Caco-2 (cell line): ENCODE results near the gene TYMP. TPM values are rescaled to one million over a fixed set of nuclear protein-coding genes. Genes with fewer than 3 reads are reported as not detected.

Experiments used
- BruUV-seq: library from RNA; stranded (reverse); fragments of 400-500 nt; replicated peaks from 2 replicates; lab custom pipeline; 2021; lab: Mats Ljungman, UMichigan
- CTCF ChIA-PET: fragments of 300-600 bp; sonication (Branson Sonifier 250); formaldehyde crosslinking; loops from one replicate; lab custom pipeline; 2022; ENCODE audit warnings: antibody characterized with exemption; lab: Charles Lee
- POLR2A ChIA-PET: fragments of 300-600 bp; sonication (Branson Sonifier 250); formaldehyde crosslinking; loops from one replicate; lab custom pipeline; 2022; ENCODE audit warnings: antibody characterized with exemption; lab: Charles Lee
- DNase-seq, 2 experiments: peaks; one replicate each; pipeline versions ENCODE4 v3.0.0 to v3.0.0-alpha.2; 2020 to 2022
- H3K27me3 ChIP-seq: replicated peaks from 2 replicates; pipeline ENCODE4 v1.6.0; 2011; ENCODE audit warnings: low read length; ENCODE audit not compliant: control insufficient read depth, insufficient read depth
- H3K36me3 ChIP-seq: 2 replicates; pipeline ENCODE4 v1.5.1; 2011; ENCODE audit warnings: low read length; ENCODE audit not compliant: control insufficient read depth, insufficient read depth
- H3K4me1 ChIP-seq: fragments of 250-450 bp; sonication (Bioruptor Pico); 2 replicates; pipeline ENCODE4 v1.5.1; 2020; ENCODE audit warnings: mild to moderate bottlenecking
- H3K4me3 ChIP-seq: 2 replicates; pipeline ENCODE4 v1.5.1; 2011; ENCODE audit warnings: low read depth, mild to moderate bottlenecking, control low read depth, low read length
- H3K9me3 ChIP-seq: fragments of 250-450 bp; sonication (Bioruptor Pico); 2 replicates; pipeline ENCODE4 v1.5.1; 2020; ENCODE audit warnings: mild to moderate bottlenecking, moderate library complexity
- H3K27ac Mint-ChIP-seq: one replicate; pipeline ENCODE4 v1.8.0; 2022; ENCODE audit warnings: mixed read lengths; ENCODE audit not compliant: unreplicated experiment
- H3K27me3 Mint-ChIP-seq: one replicate; pipeline ENCODE4 v1.8.0; 2022; ENCODE audit warnings: mixed read lengths; ENCODE audit not compliant: insufficient read depth, unreplicated experiment
- H3K36me3 Mint-ChIP-seq: one replicate; pipeline ENCODE4 v1.8.0; 2022; ENCODE audit warnings: mild to moderate bottlenecking, mixed read lengths; ENCODE audit not compliant: insufficient read depth, unreplicated experiment
- H3K4me1 Mint-ChIP-seq: one replicate; pipeline ENCODE4 v1.8.0; 2022; ENCODE audit warnings: low read depth, mixed read lengths; ENCODE audit not compliant: unreplicated experiment
- H3K4me3 Mint-ChIP-seq: one replicate; pipeline ENCODE4 v1.8.0; 2022; ENCODE audit warnings: mild to moderate bottlenecking, moderate library complexity, mixed read lengths; ENCODE audit not compliant: unreplicated experiment
- H3K9me3 Mint-ChIP-seq: one replicate; pipeline ENCODE4 v1.8.0; 2022; ENCODE audit warnings: mixed read lengths; ENCODE audit not compliant: unreplicated experiment
- intact Hi-C: fragments of 100-400 bp; cut with micrococcal nuclease; formaldehyde crosslinking; loops from one replicate; pipeline ENCODE4 v1.10.0; 2022; ENCODE audit not compliant: unreplicated experiment
- total RNA-seq: library from RNA; stranded (reverse); gene quantifications from 2 replicates; pipeline ENCODE4 v1.2.3, GENCODE V29; 2022
- TF ChIP-seq, protein P1 (sequence below), 2 experiments: fragments of 200-600 bp in 1 of 2; IDR thresholded peaks; 1 replicate in 1 of 2; 2 replicates in 1 of 2; pipeline versions ENCODE4 v1.5.1 to v1.8.0; 2011 to 2022; ENCODE audit warnings: antibody characterized with exemption in 1 of 2, control low read depth in 1 of 2, inconsistent platforms in 1 of 2, low read depth in 1 of 2, low read length in 1 of 2, mild to moderate bottlenecking in 1 of 2, moderate library complexity in 1 of 2; ENCODE audit not compliant: insufficient read depth in 1 of 2, severe bottlenecking in 1 of 2, unreplicated experiment in 1 of 2

The TYMP gene
- total RNA-seq, 1 experiment from 2014 or later: 3.9 TPM

DNA sequence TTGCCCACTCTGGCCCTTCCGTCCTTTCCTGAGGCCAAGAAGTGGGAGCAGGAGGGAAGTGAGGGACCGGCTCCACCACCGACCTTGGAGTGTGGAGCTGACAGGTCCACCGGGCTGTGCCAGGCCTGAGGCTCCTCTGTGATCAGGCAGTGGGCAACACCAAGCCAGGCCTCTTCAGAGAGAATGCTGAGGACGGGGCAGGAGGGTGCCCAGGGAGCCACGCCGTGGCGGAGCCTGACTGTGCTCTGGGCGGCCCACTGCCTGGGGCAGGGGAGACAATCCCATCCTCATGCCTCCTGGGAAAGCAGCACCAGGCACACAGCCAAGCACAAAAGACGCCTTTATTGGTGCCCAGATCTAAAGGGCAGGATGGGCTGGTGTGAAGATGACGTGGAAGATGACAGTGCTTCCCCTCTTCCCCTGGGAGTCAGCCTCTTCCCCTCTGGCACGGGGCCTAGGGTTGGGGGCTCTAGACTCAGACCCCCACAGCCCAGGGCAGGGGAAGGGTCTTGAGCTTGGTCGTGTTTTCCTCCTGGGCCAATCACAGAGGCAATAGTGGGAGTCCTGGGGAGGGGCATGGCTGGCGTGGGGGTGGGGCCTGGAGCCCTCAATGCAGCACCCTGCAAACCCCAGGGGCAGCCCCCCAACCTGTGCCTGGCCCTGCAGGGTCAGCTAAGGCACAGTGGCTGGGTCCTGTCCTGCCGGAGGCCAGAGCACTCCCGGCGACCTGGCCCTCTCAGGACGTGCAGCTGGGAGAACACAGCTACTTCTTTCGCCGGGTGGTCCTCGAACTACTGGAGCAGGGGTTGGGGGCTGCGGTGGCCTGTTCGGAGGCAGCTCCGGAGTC is 27.0 kb downstream of the TYMP start:
- no peaks in the 10 kb centered on the region for H3K27me3 ChIP-seq
- H3K4me3 ChIP-seq: no peak overlapping the region
- peaks cover 3% of the 10 kb centered on the region for H3K4me1 Mint-ChIP-seq
- intact Hi-C loops: loop anchor here (10.0 kb wide), 1 partner anchor 108 kb away; no protein-coding TSS in a partner anchor
- H3K36me3 ChIP-seq: no peaks in the 10 kb centered on the region; the same call in 1 of the 2 replicates
- H3K27ac Mint-ChIP-seq: no peak overlapping the region
- no peaks in the 10 kb centered on the region for H3K9me3 ChIP-seq
- no peaks in the 10 kb centered on the region for H3K27me3 Mint-ChIP-seq
- H3K4me3 Mint-ChIP-seq: no peak overlapping the region
- TF ChIP-seq, protein P1, sequence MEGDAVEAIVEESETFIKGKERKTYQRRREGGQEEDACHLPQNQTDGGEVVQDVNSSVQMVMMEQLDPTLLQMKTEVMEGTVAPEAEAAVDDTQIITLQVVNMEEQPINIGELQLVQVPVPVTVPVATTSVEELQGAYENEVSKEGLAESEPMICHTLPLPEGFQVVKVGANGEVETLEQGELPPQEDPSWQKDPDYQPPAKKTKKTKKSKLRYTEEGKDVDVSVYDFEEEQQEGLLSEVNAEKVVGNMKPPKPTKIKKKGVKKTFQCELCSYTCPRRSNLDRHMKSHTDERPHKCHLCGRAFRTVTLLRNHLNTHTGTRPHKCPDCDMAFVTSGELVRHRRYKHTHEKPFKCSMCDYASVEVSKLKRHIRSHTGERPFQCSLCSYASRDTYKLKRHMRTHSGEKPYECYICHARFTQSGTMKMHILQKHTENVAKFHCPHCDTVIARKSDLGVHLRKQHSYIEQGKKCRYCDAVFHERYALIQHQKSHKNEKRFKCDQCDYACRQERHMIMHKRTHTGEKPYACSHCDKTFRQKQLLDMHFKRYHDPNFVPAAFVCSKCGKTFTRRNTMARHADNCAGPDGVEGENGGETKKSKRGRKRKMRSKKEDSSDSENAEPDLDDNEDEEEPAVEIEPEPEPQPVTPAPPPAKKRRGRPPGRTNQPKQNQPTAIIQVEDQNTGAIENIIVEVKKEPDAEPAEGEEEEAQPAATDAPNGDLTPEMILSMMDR (IDR thresholded peaks at IDR 0.05; ENCODE audit: insufficient read depth in 1 of 2, low read depth in 1 of 2, low read length in 1 of 2, severe bottlenecking in 1 of 2, unreplicated experiment in 1 of 2): no peak
- TSS peak; percentile 29 for BruUV-seq
- ChIA-PET POLR2A (no interaction called here), CTCF (no interaction called here)
- peaks cover 2% of the 10 kb centered on the region for H3K36me3 Mint-ChIP-seq
- DNase-seq: no peak
- no peaks in the 10 kb centered on the region for H3K9me3 Mint-ChIP-seq
- peaks cover 2% of the 10 kb centered on the region; the same call in 1 of the 2 replicates for H3K4me1 ChIP-seq

DNA sequence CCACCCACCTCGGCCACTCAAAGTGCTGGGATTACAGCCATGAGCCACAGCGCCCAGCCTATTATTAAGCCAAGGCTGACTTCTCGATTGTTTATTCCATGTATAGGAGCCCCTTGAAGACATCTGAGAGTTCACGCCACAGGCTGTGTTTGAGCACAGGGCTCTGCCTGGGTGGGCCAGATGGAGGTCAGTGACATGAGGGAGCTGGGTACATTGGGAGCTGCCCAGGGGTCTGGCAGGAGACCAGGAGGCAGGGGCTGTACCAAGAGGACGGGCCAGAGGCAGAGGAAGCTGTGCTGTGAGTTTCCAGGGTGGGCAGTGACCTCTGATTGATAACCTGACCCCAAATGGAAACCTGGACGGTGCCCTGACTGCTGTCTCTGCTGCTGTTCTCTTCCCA is 27.7 kb downstream of the TYMP start:
- no peak overlapping the region for H3K4me3 ChIP-seq
- TF ChIP-seq, protein P1 (IDR thresholded peaks at IDR 0.05; ENCODE audit: insufficient read depth in 1 of 2, low read depth in 1 of 2, low read length in 1 of 2, severe bottlenecking in 1 of 2, unreplicated experiment in 1 of 2): no peak
- ChIA-PET CTCF (no interaction called here), POLR2A (no interaction called here)
- H3K9me3 ChIP-seq: no peaks in the 10 kb centered on the region
- peaks cover 6% of the 10 kb centered on the region; the same call in 1 of the 2 replicates for H3K4me1 ChIP-seq
- H3K27me3 Mint-ChIP-seq: no peaks in the 10 kb centered on the region
- H3K27ac Mint-ChIP-seq: no peak overlapping the region
- no peak overlapping the region for H3K4me3 Mint-ChIP-seq
- BruUV-seq: no TSS peak
- H3K4me1 Mint-ChIP-seq: peaks cover 7% of the 10 kb centered on the region
- intact Hi-C loops: loop anchor here (10.0 kb wide), 1 partner anchor 107 kb away; no protein-coding TSS in a partner anchor
- H3K27me3 ChIP-seq: no peaks in the 10 kb centered on the region
- peaks cover 5% of the 10 kb centered on the region for H3K36me3 Mint-ChIP-seq
- H3K9me3 Mint-ChIP-seq: no peaks in the 10 kb centered on the region
- H3K36me3 ChIP-seq: no peaks in the 10 kb centered on the region; the same call in 1 of the 2 replicates
- DNase-seq: no peak

DNA sequence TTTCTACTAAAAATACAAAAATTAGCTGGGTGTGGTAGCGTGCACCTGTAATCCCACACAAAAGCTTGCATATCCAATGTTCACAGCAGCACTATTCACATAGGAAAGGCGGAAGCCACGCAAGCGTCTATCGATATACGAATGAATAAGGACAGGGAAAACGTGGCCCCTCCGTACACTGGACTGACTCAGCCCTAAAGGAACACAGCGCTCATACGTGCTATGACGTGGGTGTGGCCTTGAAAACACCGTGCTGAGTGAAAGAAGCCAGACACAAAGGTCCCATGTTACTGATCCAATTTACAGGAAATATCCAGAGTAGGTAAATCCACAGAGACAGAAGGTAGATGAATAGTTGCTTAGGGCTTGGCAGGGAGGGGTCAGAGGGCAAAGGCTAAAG is 29.4 kb downstream of the TYMP start:
- Mint-ChIP-seq H3K36me3 (peaks cover 5% of the 10 kb centered on the region), H3K9me3 (no peaks in the 10 kb centered on the region), H3K27me3 (no peaks in the 10 kb centered on the region), H3K27ac (no peak overlapping the region), H3K4me3 (no peak overlapping the region), H3K4me1 (peaks cover 7% of the 10 kb centered on the region)
- Histone ChIP-seq H3K36me3 (no peaks in the 10 kb centered on the region; the same call in 1 of the 2 replicates), H3K9me3 (no peaks in the 10 kb centered on the region), H3K4me1 (peaks cover 6% of the 10 kb centered on the region; the same call in 1 of the 2 replicates), H3K4me3 (no peak overlapping the region), H3K27me3 (no peaks in the 10 kb centered on the region)
- BruUV-seq: no TSS peak
- intact Hi-C loops: loop anchor here (10.0 kb wide), 1 partner anchor 106 kb away; no protein-coding TSS in a partner anchor
- TF ChIP-seq, protein P1 (IDR thresholded peaks at IDR 0.05; ENCODE audit: insufficient read depth in 1 of 2, low read depth in 1 of 2, low read length in 1 of 2, severe bottlenecking in 1 of 2, unreplicated experiment in 1 of 2): no peak
- CTCF ChIA-PET: interaction anchor here (0.7 to 3.8 kb wide), 2 partner anchors 7 to 9 kb away, joined by 3 to 14 read pairs; partner anchors contain the start of genes LMF2 and NCAPH2
- DNase-seq: no peak
- POLR2A ChIA-PET: no interaction called here
